T-helper 1 cell (primary cell): ENCODE measurements around the gene ASAP3.
A peak's percentile ranks its signal among the peaks of the same experiment; 100 is the strongest.

Source experiments
- DNase-seq, 5 donors: peaks; one replicate each; pipeline ENCODE4 v3.0.0-alpha.2; 2012 to 2020

ASAP3 gene

GRCh38 chr1:23448846-23449245 is 35.1 kb downstream of the ASAP3 start:
- no peak for DNase-seq

DNA sequence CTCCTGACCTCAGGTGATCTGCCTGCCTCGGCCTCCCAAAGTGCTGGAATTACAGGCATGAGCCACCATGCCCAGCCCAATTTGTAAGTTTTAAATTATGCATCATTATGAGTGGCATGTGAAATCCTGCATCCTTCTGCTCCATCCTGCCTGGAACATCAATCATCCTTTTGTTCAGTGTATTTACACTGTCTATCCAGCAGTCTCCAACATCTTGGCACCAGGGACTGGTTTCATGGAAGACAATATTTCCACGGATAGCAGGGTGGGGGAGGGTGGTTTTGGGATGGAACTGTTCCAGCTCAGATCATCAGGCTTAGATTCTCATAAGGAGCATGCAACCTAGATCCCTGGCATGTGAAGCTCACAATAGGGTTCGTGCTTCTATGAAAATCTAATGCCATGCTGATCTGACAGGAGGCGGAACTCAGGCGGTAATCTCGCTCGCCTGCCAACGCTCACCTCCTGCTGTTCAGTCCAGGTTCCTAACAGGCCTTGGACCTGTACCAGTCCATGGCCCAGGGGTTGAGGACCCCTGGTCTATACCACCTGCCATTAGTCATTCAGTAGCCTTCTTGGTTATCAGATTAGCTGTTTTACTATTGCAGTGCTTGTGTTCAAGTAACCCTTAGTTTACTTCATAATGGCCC is 37.2 kb downstream of the ASAP3 start:
- no peak for DNase-seq

- no peak for DNase-seq
Observed at GRCh38 chr1:23444596-23445390, 39.2 kb downstream of the ASAP3 start.

GRCh38 chr1:23444104-23444533 is 39.9 kb downstream of the ASAP3 start:
- no peak for DNase-seq

DNA sequence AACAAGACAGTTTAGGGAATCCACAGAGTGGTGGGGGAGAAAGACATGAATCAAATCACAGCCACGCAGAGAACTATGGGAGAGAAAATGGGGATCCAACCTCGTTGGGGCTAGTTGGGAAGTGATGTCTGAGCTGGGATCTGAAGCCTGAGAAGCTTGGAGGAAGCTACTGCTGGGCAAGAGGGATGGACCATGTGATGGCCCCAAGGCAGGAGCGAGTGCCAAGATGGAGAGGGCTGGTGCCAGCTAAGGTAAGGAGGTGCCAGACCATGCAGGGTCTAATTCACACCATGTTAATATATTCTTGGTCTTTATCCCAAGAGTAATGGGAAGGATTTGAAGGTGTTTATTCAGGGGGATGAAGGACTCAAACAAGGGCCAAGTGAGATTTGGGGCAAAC is 41.2 kb downstream of the ASAP3 start:
- no peak for DNase-seq

- no peak for DNase-seq
Observed at GRCh38 chr1:23441446-23442148, 42.4 kb downstream of the ASAP3 start.

DNA sequence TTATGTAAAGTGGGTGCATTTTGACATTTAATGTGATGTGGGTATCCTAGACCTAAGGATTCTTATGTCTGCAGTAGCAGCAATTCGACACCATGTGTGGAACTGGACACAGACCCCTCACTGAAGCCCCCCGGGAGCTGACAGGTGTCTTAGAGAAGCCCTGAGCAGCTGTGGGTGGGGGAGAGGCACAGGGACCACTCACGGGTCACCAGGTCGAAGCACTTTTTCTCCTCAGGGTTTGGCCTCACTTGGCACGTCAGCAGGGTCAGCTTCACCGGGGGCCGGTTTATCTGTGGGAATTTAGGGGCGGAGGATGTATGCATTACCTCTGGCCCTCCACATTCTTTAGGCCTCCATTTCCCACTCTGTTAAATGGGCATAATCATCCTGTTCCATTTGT is 45.4 kb downstream of the ASAP3 start:
- DNase-seq: no peak

- DNase-seq: no peak
Observed at GRCh38 chr1:23437355-23437664, 46.7 kb downstream of the ASAP3 start.

DNA sequence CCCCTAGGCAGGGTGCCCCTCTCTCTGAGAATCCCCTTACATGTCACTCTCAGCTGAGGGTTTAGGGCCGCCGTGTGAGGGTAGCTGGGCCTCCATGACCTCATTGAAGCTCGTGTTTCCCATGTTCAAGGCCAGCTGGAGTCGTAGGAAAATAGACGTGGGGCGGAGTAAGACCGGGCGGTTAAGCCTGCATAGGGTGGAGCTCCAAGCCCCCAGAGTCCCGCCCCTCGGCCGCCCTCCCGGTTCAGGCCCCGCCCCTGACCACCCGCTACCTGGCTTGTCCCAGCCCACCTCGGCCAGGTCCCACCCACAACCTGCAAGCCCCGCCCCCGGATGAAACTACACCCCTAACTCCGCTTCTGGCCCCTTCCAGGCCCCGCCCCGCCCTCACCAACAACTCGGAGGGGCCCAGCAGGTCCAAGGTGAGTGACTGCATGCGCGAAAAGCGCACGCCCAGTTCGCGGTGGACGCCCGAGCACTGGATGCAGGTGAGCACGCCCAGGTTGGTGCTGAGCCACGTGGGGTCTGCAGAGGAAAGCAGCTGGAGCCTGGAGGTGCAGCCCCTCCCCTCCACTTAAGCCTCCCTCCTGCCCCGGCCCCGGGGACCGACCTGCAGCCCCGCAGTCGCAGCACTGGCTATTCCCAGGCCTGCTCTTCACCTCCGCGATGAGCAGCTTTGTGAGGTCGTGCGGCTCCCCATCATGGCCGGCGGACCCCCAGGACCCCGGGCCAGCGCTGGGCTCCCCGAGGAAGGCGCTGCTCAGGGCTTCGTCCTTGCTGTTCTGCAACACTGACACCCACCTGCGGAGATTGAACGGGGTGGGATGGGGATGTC is 47.2 kb downstream of the ASAP3 start:
- peak in 3 of 5 donors; percentile 16 to 29 (median 28) for DNase-seq

DNA sequence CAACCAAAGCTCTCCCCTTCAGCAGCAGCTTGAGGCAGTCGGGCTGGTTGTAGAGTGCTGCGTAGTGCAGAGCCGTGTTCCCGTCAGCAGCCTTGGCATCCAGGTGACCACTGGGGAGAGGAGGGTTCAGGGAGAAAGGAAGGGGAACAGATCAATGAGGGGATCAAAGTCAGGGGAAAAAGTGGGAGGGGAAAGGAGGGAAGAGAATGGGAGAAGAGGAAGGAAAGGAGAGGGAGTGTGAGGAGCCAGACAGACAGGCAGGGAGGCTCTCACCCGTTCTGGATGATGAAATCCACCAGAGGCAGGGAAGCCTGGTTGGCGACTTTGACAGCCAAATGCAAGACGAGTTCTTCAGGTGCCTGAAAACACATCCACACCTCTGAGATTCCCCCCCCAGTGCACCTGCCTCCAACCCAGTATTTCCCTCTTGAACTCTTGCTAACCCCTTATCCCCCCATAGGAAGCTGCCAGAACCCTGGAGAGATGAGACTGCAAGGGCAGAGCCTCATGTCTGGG is 49.7 kb downstream of the ASAP3 start:
- no peak for DNase-seq

DNA sequence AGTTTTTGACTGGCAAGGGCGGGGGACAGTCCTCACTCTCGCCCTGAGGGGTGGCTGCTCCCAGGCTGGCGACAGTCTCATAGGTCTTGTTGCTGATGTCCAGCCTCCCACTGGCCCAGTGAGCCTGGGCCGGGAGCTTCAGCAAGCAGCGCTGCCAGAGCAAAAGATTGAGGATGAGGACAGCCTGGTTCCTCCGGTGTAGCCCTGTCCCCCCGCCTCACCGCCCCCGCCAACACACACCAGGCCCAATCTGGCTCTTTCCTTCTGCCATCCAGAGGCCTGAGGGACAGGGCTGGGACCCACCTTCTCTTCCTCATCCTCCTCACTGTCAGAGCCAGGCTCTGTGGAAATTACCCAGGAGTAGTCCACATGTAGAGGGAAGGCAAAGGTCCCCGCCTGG is 50.9 kb downstream of the ASAP3 start:
- DNase-seq: no peak

DNA sequence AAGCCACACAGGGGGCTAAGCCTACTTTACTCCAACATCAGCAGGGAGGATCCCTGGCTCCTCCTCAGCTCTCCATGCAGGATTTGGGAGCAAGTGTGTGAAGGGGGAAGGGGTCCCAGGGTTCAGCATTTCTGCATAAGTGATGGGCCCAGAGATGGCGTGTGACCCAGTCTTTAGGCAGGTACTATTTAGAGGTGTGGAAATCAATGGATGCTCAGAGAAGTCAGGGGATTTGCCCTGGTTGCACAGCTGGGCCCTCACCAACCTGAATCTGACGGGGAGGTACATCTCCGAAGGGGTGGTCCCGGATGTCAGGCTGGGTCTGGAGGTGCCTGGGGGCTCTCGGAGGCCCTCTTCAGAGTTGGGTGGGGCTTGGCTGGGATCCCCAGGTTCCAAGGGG is 52.5 kb downstream of the ASAP3 start:
- no peak for DNase-seq

GRCh38 chr1:23430803-23431202 is 53.2 kb downstream of the ASAP3 start:
- no peak for DNase-seq

DNA sequence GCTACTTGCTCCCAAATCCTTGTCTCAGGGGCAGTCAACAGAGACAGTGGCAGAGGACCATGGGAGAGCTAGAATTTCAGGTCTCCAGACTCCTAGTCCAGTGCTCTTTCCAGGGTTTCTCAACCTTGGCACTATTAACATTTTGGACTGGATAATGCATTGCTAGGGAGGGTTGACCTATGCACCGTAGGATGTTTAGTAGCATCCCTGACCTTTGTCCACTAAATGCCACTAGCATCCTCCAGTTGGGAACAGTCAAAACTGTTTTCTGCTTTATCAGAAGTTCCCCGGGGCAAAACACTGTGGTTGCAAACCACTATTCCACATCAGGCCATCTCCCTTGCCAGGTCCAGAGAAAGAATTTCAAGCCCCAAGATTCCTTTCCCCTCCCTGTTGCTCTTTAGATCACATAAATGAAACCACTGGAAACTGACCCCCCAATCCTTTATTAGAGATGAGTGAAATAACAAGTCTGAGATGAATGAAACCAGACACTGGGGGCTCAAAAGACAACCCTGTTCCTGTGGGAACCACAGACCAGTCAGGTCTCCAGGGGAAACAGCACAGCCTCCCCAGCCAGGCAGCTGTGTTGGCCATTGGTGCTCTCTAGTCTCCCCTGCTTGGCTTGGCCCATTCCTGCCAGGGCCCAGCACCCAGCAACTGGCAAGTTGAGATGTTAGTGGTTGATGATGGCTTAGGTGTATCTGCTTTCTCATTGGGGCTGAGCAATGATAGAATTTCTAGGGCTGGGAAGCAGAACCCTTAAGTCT is 55.7 kb downstream of the ASAP3 start:
- DNase-seq: no peak

DNA sequence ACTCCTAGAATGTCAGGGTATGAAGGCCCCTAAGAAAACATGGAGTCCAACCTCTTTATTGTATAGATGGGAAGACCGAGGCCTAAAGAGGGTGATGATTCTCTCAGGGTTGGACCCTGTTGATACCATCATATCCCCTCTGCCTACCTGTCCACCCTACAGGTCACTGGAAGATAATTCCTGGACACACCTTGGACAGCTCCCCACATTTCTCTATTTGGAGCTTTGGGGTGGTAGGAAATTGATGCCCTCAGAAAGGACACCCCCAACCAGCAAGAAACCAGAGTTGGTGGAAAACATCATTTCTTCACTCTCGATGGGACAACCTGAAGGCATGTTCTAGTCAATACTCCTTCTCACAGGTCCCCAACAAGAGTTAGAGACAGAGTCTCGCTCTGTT is 56.4 kb downstream of the ASAP3 start:
- no peak for DNase-seq

GRCh38 chr1:23426828-23427227 is 57.2 kb downstream of the ASAP3 start:
- DNase-seq: no peak

DNA sequence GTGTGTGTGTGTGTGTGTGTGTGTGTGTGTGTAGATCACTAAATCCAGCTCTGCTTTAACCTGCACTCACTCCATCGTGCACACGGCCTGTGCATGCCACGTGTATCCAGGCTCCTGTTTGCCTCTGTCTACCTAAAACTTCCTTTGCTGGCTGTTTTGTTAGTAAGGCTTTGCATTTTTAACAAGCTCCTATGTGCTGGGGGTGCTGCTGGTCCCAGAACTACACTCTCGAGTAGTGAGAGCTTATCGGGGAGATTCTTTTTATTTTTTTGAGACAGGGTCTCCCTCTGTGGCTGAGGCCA is 58.8 kb downstream of the ASAP3 start:
- DNase-seq: no peak

- DNase-seq: peak in 2 of 5 donors; percentile 15 to 17
Observed at GRCh38 chr1:23424293-23425192, 59.4 kb downstream of the ASAP3 start, which contains the start of gene TCEA3. Gene TCEA3, minus strand, starts transcription at chr1:23424748. Its CDS starts 115 bp downstream, at chr1:23424633.

GRCh38 chr1:23423415-23424292 is 60.3 kb downstream of the ASAP3 start:
- DNase-seq: peak in 2 of 5 donors; percentile 4 to 14

GRCh38 chr1:23422941-23423340 is 61.0 kb downstream of the ASAP3 start:
- no peak for DNase-seq
